WERI-Rb-1 (cell line): ENCODE measurements around the gene RCAN2.

Source experiments
- DNase-seq: peaks from one replicate; pipeline ENCODE4 v3.0.0-alpha.2; 2020
- H3K27ac ChIP-seq: fragments of 250-450 bp; sonication (Bioruptor Pico); 2 replicates; pipeline ENCODE4 v1.5.1; 2020; ENCODE audit warnings: mild to moderate bottlenecking, moderate library complexity
- H3K27me3 ChIP-seq: fragments of 250-450 bp; sonication (Bioruptor Pico); 2 replicates; pipeline ENCODE4 v1.5.1; 2021; ENCODE audit warnings: mild to moderate bottlenecking, low read depth, moderate library complexity; ENCODE audit not compliant: insufficient read depth, severe bottlenecking
- H3K36me3 ChIP-seq: fragments of 250-450 bp; sonication (Bioruptor Pico); 2 replicates; pipeline ENCODE4 v1.5.1; 2020; ENCODE audit warnings: mild to moderate bottlenecking, moderate library complexity
- H3K4me3 ChIP-seq: 2 replicates; pipeline ENCODE4 v1.5.1; 2011; ENCODE audit warnings: low read depth, mild to moderate bottlenecking, control low read depth, low read length
- H3K9me3 ChIP-seq: fragments of 250-450 bp; sonication (Bioruptor Pico); 2 replicates; pipeline ENCODE4 v1.5.1; 2021; ENCODE audit warnings: mild to moderate bottlenecking, moderate library complexity; ENCODE audit not compliant: severe bottlenecking
- CTCF ChIP-seq: IDR thresholded peaks from 2 replicates; pipeline ENCODE4 v1.5.1; 2011; ENCODE audit warnings: low read depth, mild to moderate bottlenecking, control low read depth, inconsistent platforms, low read length

Gene RCAN2

DNA sequence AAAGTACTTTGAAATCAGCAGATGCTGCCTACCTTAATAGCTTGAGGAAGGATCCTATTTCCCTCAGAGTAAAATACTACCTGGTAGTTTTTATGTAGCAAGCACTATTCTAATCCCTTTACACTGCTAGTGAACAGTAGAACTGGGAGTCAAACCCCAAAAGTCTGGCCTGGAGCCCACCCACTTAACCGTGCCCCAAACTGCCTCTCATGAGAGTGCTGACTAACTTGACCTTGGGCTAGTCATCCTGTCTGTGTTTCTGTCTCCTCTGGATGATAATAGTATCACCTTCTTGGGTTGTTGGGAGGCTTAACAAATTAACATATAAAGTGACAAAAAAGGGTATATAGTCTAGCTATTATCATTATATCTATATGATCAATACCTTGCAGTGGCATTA lies 140.5 kb downstream of the RCAN2 start:
- Histone ChIP-seq H3K4me3 (no peak overlapping the region), H3K9me3 (no peaks in the 10 kb centered on the region), H3K27ac (no peak overlapping the region), H3K36me3 (no peaks in the 10 kb centered on the region), H3K27me3 (no peaks in the 10 kb centered on the region)
- DNase-seq, result no peak
- no peak for TF ChIP-seq CTCF

GRCh38 chr6:46347669-46348068 lies 143.6 kb downstream of the RCAN2 start:
- no peaks in the 10 kb centered on the region for H3K36me3 ChIP-seq
- H3K9me3 ChIP-seq, result no peaks in the 10 kb centered on the region
- no peaks in the 10 kb centered on the region for H3K27me3 ChIP-seq
- no peak for DNase-seq
- H3K27ac ChIP-seq, result no peak overlapping the region
- TF ChIP-seq CTCF, result no peak
- no peak overlapping the region for H3K4me3 ChIP-seq

DNA sequence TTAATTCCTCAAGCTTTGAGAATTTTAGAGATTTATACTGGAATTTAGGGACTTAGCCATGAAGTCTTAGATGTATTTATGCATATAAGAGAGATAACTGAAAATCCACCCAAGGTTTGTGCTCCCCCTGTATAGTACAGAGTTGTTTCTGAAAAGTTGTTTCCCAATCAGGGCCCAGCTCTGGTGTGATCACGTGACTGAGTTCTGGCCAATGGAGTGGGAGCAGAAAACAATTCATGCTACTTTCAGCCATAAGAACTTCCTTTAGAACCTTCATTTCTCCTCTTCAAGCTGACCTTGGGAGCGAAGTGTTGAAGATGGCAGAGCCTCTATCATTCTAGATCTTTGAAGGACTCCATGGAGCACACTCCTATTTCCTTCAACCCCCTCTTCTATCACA lies 151.0 kb downstream of the RCAN2 start:
- no peaks in the 10 kb centered on the region for H3K9me3 ChIP-seq
- no peak for TF ChIP-seq CTCF
- H3K4me3 ChIP-seq, result no peak overlapping the region
- DNase-seq, result no peak
- H3K27me3 ChIP-seq, result no peaks in the 10 kb centered on the region
- H3K36me3 ChIP-seq, result no peaks in the 10 kb centered on the region
- no peak overlapping the region for H3K27ac ChIP-seq

- no peaks in the 10 kb centered on the region for H3K27me3 ChIP-seq
- H3K27ac ChIP-seq, result no peak overlapping the region
These were observed 153.1 kb downstream of the RCAN2 start for GRCh38 chr6:46338131-46338530.

DNA sequence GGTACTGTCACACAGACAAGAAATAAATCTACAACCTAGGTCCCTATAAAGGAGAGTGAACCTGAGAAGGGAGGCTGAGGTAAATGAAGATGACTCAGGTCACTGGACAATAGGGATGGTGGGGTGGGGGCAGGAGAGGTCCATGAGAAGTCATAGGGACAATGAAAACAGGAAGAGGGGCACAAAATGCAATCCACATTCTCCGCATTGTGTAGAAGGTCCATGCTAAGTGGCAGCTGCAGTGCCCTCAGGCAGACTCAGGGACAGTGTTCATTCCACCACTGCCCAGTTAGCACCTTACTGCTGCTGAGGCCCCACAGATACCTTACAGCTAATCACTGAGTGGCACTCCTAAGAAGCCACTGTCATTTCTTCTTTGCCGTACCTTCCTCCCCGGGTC lies 156.8 kb downstream of the RCAN2 start:
- H3K9me3 ChIP-seq, result no peaks in the 10 kb centered on the region
- H3K36me3 ChIP-seq, result no peaks in the 10 kb centered on the region
- DNase-seq, result no peak

More at GRCh38 chr6:46338131-46338530, 153.1 kb downstream of the RCAN2 start:
- no peak for DNase-seq
- no peak for TF ChIP-seq CTCF
- Histone ChIP-seq H3K36me3 (no peaks in the 10 kb centered on the region), H3K9me3 (no peaks in the 10 kb centered on the region), H3K4me3 (no peak overlapping the region)

More for the DNA sequence above, 156.8 kb downstream of the RCAN2 start:
- H3K27me3 ChIP-seq, result no peaks in the 10 kb centered on the region
- no peak overlapping the region for H3K27ac ChIP-seq
- TF ChIP-seq CTCF, result no peak
- H3K4me3 ChIP-seq, result no peak overlapping the region
